WTC11 (cell line): ENCODE results near the gene TRMT2A. TPM values are rescaled to one million over a fixed set of nuclear protein-coding genes. Genes with fewer than 3 reads are reported as not detected.

ENCODE experiments used
- ATAC-seq: fragments of 200-7000 bp; cut with Tn5 transposase; 2 replicates; pipeline ENCODE4 v1.10.0; 2021; ENCODE audit warnings: mild to moderate bottlenecking, moderate library complexity
- CTCF ChIA-PET: fragments of 300-600 bp; sonication (Branson Sonifier 250); formaldehyde crosslinking; loops from one replicate; lab custom pipeline; 2021; ENCODE audit warnings: antibody characterized with exemption; lab: Charles Lee
- POLR2A ChIA-PET: fragments of 350-600 bp; sonication (Branson Sonifier 250); formaldehyde crosslinking; loops from one replicate; lab custom pipeline; 2021; ENCODE audit warnings: antibody characterized with exemption; lab: Charles Lee
- DNase-seq: peaks from one replicate; pipeline ENCODE4 v3.0.0; 2021; ENCODE audit warnings: low spot score
- H3K27ac Mint-ChIP-seq: 2 replicates; pipeline ENCODE4 v1.8.0; 2021; ENCODE audit warnings: mixed read lengths
- H3K27me3 Mint-ChIP-seq: 2 replicates; pipeline ENCODE4 v1.8.0; 2021; ENCODE audit warnings: low read depth, mild to moderate bottlenecking, moderate library complexity, mixed read lengths
- H3K36me3 Mint-ChIP-seq: 2 replicates; pipeline ENCODE4 v1.8.0; 2021; ENCODE audit warnings: mixed read lengths
- H3K4me1 Mint-ChIP-seq: 2 replicates; pipeline ENCODE4 v1.8.0; 2022; ENCODE audit warnings: mixed read lengths
- H3K4me3 Mint-ChIP-seq: 2 replicates; pipeline ENCODE4 v1.8.0; 2021; ENCODE audit warnings: mild to moderate bottlenecking, moderate library complexity, mixed read lengths
- H3K9me3 Mint-ChIP-seq: 2 replicates; pipeline ENCODE4 v1.8.0; 2021; ENCODE audit warnings: mixed read lengths
- CREB1 ChIP-seq: sonication (generic); formaldehyde crosslinking; IDR thresholded peaks from 2 replicates; pipeline ENCODE4 v1.8.0; 2023; ENCODE audit warnings: mild to moderate bottlenecking, missing genetic modification reagents
- ETV6 ChIP-seq: sonication (generic); formaldehyde crosslinking; IDR thresholded peaks from 2 replicates; pipeline ENCODE4 v1.8.1; 2022; ENCODE audit warnings: mild to moderate bottlenecking, missing genetic modification reagents
- MXD4 ChIP-seq: fragments of 250-450 bp; sonication (Bioruptor Pico); IDR thresholded peaks from 2 replicates; pipeline ENCODE4 v1.8.0; 2021; ENCODE audit warnings: mild to moderate bottlenecking, moderate library complexity, borderline replicate concordance
- NFE2L1 ChIP-seq: sonication (generic); formaldehyde crosslinking; IDR thresholded peaks from 2 replicates; pipeline ENCODE4 v1.8.1; 2023; ENCODE audit warnings: missing genetic modification reagents
- NR1H2 ChIP-seq: sonication (generic); formaldehyde crosslinking; IDR thresholded peaks from 2 replicates; pipeline ENCODE4 v1.9.0; 2021; ENCODE audit warnings: mild to moderate bottlenecking, moderate library complexity, missing genetic modification reagents
- PRRX2 ChIP-seq: fragments of 250-450 bp; sonication (Bioruptor Pico); IDR thresholded peaks from 2 replicates; pipeline ENCODE4 v1.8.0; 2021; ENCODE audit warnings: mild to moderate bottlenecking
- RELA ChIP-seq: sonication (generic); formaldehyde crosslinking; IDR thresholded peaks from 2 replicates; pipeline ENCODE4 v1.8.1; 2022; ENCODE audit warnings: missing genetic modification reagents, mild to moderate bottlenecking, borderline replicate concordance
- ZNF138 ChIP-seq: sonication (generic); formaldehyde crosslinking; conservative IDR thresholded peaks from 2 replicates; pipeline ENCODE4 v1.8.1; 2022; ENCODE audit warnings: mild to moderate bottlenecking, moderate library complexity, missing genetic modification reagents
- ZNF396 ChIP-seq: fragments of 250-450 bp; sonication (Bioruptor Pico); IDR thresholded peaks from 2 replicates; pipeline ENCODE4 v1.8.0; 2021; ENCODE audit warnings: mild to moderate bottlenecking, moderate library complexity, borderline replicate concordance
- ZNF423 ChIP-seq: fragments of 250-450 bp; sonication (Bioruptor Pico); IDR thresholded peaks from 2 replicates; pipeline ENCODE4 v2.1.2; 2022; ENCODE audit warnings: mild to moderate bottlenecking, moderate library complexity
- total RNA-seq: library from RNA; stranded (reverse); gene quantifications from 3 replicates; pipeline ENCODE4 v1.2.3, GENCODE V29; 2021
- TF ChIP-seq, protein P1 (sequence below): sonication (generic); formaldehyde crosslinking; IDR thresholded peaks from 2 replicates; pipeline ENCODE4 v1.8.1; 2022; ENCODE audit warnings: missing genetic modification reagents, borderline replicate concordance
- TF ChIP-seq, protein P2 (sequence below): sonication (generic); formaldehyde crosslinking; IDR thresholded peaks from 2 replicates; pipeline ENCODE4 v1.8.0; 2022; ENCODE audit warnings: mild to moderate bottlenecking, missing genetic modification reagents
- TF ChIP-seq, protein P3 (sequence below): sonication (generic); formaldehyde crosslinking; IDR thresholded peaks from 2 replicates; pipeline ENCODE4 v1.8.1; 2023; ENCODE audit warnings: mild to moderate bottlenecking, missing genetic modification reagents, borderline replicate concordance
- TF ChIP-seq, protein P4 (sequence below): sonication (generic); formaldehyde crosslinking; conservative IDR thresholded peaks from 2 replicates; pipeline ENCODE4 v1.8.1; 2023; ENCODE audit warnings: mild to moderate bottlenecking, low read depth, missing genetic modification reagents, moderate library complexity
- TF ChIP-seq, protein P5 (sequence below): sonication (generic); formaldehyde crosslinking; IDR thresholded peaks from 2 replicates; pipeline ENCODE4 v1.8.1; 2022; ENCODE audit warnings: low read depth, missing genetic modification reagents, borderline replicate concordance
- TF ChIP-seq, protein P6 (sequence below): sonication (generic); formaldehyde crosslinking; IDR thresholded peaks from 2 replicates; pipeline ENCODE4 v1.8.1; 2023; ENCODE audit warnings: mild to moderate bottlenecking, missing genetic modification reagents
- TF ChIP-seq, protein P7 (sequence below): fragments of 250-450 bp; sonication (Bioruptor Pico); IDR thresholded peaks from 2 replicates; pipeline ENCODE4 v1.9.0; 2021; ENCODE audit warnings: mild to moderate bottlenecking, borderline replicate concordance

Gene TRMT2A
- total RNA-seq, 1 experiment from 2014 or later = 68.6 TPM

DNA sequence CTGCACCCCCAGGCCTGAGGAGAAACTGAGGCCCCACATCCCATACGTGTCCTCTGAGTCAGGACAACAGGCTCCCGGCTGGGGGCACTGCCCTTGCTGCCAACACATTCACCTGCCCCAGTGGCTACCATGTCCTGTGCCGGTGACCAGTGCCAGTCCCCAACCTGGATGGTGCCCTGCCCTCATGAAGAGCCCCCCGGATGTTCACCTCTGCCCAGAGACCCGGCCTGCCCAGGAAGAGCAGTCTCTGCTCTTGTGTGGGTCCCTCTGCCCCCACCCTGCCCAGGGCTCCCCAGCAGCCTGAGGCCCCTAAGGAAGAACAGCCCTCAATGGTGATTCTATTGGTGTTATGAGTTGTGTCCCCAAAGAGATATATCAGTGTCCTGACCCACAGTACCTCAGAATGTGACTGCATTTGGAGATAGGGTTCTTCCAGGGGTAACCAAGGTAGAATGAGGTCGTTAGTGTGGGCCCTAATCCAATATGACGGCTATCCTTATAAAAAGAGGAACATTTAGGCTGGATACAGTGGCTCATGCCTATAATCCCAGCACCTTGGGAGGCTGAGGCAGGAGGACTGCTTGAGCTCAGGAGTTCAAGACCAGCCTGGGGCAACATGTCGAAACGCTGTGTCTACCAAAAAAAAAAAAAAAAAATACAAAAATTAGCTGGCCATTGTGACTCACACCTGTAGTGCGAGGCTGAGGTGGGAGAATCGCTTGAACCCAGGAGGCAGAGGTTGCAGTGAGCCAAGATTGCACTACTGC, 50.2 kb downstream of the TRMT2A start:
- H3K4me3 Mint-ChIP-seq = no peak overlapping the region
- no peak for ATAC-seq
- ChIA-PET CTCF (no interaction called here), POLR2A (no interaction called here)
- TF ChIP-seq, protein P1, sequence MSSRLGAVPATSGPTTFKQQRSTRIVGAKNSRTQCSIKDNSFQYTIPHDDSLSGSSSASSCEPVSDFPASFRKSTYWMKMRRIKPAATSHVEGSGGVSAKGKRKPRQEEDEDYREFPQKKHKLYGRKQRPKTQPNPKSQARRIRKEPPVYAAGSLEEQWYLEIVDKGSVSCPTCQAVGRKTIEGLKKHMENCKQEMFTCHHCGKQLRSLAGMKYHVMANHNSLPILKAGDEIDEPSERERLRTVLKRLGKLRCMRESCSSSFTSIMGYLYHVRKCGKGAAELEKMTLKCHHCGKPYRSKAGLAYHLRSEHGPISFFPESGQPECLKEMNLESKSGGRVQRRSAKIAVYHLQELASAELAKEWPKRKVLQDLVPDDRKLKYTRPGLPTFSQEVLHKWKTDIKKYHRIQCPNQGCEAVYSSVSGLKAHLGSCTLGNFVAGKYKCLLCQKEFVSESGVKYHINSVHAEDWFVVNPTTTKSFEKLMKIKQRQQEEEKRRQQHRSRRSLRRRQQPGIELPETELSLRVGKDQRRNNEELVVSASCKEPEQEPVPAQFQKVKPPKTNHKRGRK (CRISPR knock-in tag) = no peak
- no peak for TF ChIP-seq RELA
- TF ChIP-seq, protein P2, sequence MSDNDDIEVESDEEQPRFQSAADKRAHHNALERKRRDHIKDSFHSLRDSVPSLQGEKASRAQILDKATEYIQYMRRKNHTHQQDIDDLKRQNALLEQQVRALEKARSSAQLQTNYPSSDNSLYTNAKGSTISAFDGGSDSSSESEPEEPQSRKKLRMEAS (CRISPR knock-in tag) = no peak
- TF ChIP-seq, protein P3, sequence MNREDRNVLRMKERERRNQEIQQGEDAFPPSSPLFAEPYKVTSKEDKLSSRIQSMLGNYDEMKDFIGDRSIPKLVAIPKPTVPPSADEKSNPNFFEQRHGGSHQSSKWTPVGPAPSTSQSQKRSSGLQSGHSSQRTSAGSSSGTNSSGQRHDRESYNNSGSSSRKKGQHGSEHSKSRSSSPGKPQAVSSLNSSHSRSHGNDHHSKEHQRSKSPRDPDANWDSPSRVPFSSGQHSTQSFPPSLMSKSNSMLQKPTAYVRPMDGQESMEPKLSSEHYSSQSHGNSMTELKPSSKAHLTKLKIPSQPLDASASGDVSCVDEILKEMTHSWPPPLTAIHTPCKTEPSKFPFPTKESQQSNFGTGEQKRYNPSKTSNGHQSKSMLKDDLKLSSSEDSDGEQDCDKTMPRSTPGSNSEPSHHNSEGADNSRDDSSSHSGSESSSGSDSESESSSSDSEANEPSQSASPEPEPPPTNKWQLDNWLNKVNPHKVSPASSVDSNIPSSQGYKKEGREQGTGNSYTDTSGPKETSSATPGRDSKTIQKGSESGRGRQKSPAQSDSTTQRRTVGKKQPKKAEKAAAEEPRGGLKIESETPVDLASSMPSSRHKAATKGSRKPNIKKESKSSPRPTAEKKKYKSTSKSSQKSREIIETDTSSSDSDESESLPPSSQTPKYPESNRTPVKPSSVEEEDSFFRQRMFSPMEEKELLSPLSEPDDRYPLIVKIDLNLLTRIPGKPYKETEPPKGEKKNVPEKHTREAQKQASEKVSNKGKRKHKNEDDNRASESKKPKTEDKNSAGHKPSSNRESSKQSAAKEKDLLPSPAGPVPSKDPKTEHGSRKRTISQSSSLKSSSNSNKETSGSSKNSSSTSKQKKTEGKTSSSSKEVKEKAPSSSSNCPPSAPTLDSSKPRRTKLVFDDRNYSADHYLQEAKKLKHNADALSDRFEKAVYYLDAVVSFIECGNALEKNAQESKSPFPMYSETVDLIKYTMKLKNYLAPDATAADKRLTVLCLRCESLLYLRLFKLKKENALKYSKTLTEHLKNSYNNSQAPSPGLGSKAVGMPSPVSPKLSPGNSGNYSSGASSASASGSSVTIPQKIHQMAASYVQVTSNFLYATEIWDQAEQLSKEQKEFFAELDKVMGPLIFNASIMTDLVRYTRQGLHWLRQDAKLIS (CRISPR knock-in tag) = no peak
- TF ChIP-seq, protein P4, sequence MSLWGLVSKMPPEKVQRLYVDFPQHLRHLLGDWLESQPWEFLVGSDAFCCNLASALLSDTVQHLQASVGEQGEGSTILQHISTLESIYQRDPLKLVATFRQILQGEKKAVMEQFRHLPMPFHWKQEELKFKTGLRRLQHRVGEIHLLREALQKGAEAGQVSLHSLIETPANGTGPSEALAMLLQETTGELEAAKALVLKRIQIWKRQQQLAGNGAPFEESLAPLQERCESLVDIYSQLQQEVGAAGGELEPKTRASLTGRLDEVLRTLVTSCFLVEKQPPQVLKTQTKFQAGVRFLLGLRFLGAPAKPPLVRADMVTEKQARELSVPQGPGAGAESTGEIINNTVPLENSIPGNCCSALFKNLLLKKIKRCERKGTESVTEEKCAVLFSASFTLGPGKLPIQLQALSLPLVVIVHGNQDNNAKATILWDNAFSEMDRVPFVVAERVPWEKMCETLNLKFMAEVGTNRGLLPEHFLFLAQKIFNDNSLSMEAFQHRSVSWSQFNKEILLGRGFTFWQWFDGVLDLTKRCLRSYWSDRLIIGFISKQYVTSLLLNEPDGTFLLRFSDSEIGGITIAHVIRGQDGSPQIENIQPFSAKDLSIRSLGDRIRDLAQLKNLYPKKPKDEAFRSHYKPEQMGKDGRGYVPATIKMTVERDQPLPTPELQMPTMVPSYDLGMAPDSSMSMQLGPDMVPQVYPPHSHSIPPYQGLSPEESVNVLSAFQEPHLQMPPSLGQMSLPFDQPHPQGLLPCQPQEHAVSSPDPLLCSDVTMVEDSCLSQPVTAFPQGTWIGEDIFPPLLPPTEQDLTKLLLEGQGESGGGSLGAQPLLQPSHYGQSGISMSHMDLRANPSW (CRISPR knock-in tag) = no peak
- TF ChIP-seq, protein P5, sequence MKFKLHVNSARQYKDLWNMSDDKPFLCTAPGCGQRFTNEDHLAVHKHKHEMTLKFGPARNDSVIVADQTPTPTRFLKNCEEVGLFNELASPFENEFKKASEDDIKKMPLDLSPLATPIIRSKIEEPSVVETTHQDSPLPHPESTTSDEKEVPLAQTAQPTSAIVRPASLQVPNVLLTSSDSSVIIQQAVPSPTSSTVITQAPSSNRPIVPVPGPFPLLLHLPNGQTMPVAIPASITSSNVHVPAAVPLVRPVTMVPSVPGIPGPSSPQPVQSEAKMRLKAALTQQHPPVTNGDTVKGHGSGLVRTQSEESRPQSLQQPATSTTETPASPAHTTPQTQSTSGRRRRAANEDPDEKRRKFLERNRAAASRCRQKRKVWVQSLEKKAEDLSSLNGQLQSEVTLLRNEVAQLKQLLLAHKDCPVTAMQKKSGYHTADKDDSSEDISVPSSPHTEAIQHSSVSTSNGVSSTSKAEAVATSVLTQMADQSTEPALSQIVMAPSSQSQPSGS (CRISPR knock-in tag) = no peak
- TF ChIP-seq, protein P6, sequence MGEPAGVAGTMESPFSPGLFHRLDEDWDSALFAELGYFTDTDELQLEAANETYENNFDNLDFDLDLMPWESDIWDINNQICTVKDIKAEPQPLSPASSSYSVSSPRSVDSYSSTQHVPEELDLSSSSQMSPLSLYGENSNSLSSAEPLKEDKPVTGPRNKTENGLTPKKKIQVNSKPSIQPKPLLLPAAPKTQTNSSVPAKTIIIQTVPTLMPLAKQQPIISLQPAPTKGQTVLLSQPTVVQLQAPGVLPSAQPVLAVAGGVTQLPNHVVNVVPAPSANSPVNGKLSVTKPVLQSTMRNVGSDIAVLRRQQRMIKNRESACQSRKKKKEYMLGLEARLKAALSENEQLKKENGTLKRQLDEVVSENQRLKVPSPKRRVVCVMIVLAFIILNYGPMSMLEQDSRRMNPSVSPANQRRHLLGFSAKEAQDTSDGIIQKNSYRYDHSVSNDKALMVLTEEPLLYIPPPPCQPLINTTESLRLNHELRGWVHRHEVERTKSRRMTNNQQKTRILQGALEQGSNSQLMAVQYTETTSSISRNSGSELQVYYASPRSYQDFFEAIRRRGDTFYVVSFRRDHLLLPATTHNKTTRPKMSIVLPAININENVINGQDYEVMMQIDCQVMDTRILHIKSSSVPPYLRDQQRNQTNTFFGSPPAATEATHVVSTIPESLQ = no peak
- no peak for TF ChIP-seq PRRX2 (CRISPR knock-in tag)
- TF ChIP-seq NFE2L1 = no peak
- no peak for TF ChIP-seq ZNF396 (CRISPR knock-in tag)
- TF ChIP-seq ZNF138 (CRISPR knock-in tag) = no peak
- TF ChIP-seq NR1H2 (CRISPR knock-in tag) = no peak
- no peak for TF ChIP-seq CREB1
- TF ChIP-seq ETV6 (CRISPR knock-in tag) = no peak
- no peak for TF ChIP-seq ZNF423 (CRISPR knock-in tag)
- TF ChIP-seq, protein P7, sequence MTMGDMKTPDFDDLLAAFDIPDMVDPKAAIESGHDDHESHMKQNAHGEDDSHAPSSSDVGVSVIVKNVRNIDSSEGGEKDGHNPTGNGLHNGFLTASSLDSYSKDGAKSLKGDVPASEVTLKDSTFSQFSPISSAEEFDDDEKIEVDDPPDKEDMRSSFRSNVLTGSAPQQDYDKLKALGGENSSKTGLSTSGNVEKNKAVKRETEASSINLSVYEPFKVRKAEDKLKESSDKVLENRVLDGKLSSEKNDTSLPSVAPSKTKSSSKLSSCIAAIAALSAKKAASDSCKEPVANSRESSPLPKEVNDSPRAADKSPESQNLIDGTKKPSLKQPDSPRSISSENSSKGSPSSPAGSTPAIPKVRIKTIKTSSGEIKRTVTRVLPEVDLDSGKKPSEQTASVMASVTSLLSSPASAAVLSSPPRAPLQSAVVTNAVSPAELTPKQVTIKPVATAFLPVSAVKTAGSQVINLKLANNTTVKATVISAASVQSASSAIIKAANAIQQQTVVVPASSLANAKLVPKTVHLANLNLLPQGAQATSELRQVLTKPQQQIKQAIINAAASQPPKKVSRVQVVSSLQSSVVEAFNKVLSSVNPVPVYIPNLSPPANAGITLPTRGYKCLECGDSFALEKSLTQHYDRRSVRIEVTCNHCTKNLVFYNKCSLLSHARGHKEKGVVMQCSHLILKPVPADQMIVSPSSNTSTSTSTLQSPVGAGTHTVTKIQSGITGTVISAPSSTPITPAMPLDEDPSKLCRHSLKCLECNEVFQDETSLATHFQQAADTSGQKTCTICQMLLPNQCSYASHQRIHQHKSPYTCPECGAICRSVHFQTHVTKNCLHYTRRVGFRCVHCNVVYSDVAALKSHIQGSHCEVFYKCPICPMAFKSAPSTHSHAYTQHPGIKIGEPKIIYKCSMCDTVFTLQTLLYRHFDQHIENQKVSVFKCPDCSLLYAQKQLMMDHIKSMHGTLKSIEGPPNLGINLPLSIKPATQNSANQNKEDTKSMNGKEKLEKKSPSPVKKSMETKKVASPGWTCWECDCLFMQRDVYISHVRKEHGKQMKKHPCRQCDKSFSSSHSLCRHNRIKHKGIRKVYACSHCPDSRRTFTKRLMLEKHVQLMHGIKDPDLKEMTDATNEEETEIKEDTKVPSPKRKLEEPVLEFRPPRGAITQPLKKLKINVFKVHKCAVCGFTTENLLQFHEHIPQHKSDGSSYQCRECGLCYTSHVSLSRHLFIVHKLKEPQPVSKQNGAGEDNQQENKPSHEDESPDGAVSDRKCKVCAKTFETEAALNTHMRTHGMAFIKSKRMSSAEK (CRISPR knock-in tag) = no peak
- no peak for TF ChIP-seq MXD4 (CRISPR knock-in tag)
- TF ChIP-seq, all 79 proteins: peak for 0
- no peaks in the 10 kb centered on the region for H3K9me3 Mint-ChIP-seq
- no peaks in the 10 kb centered on the region for H3K4me1 Mint-ChIP-seq
- H3K36me3 Mint-ChIP-seq = no peaks in the 10 kb centered on the region
- peaks cover 15% of the 10 kb centered on the region for H3K27me3 Mint-ChIP-seq
- no peak for DNase-seq
- H3K27ac Mint-ChIP-seq = no peak overlapping the region
